Stomach (tissue), 9 donors: ENCODE data around the gene OBP2A. TPM values are rescaled to one million over a fixed set of nuclear protein-coding genes. Genes with fewer than 3 reads are reported as not detected.
A peak's percentile ranks its signal among the peaks of the same experiment; 100 is the strongest.
"Not testable (repeated sequence)": the region's sequence is repeated elsewhere in the genome, so short reads cannot be mapped to it uniquely, and the experiment has no call there.

ENCODE experiments used
- DNase-seq, 2 donors: peaks; one replicate each; pipeline versions ENCODE4 v3.0.0 to v3.0.0-alpha.2; 2013 to 2019
- H3K27ac ChIP-seq, 5 donors: fragments of 200-600 bp in 4 of 5; sonication (generic) in 4 of 5; one replicate each; pipeline ENCODE4 v1.5.1; 2013 to 2019; ENCODE audit warnings: mild to moderate bottlenecking in 1 of 5, moderate library complexity in 1 of 5
- H3K27me3 ChIP-seq, 3 donors: fragments of 200-600 bp; sonication (generic); one replicate each; pipeline ENCODE4 v1.5.1; 2017 to 2019; ENCODE audit warnings: mixed run types in 1 of 3
- H3K36me3 ChIP-seq, 4 donors: fragments of 200-600 bp; sonication (generic); 1 replicate in 3 of 4; 2 replicates in 1 of 4; pipeline ENCODE4 v1.5.1; 2016 to 2019
- H3K4me1 ChIP-seq, 4 donors: fragments of 200-600 bp; sonication (generic); one replicate each; pipeline ENCODE4 v1.5.1; 2016 to 2019
- H3K4me3 ChIP-seq, 4 donors: fragments of 200-600 bp; sonication (generic) in 3 of 4; one replicate each; pipeline ENCODE4 v1.5.1; 2016 to 2019; ENCODE audit warnings: mild to moderate bottlenecking in 1 of 4
- H3K9me3 ChIP-seq, 4 donors: fragments of 200-600 bp; sonication (generic); one replicate each; pipeline ENCODE4 v1.5.1; 2016 to 2019
- CTCF ChIP-seq, 7 experiments: fragments of 450-650 bp in 4 of 7; fragments of 200-600 bp in 3 of 7; sonication (generic) in 3 of 7; IDR thresholded peaks; one replicate each; pipeline ENCODE4 v1.5.1; 2016 to 2019; ENCODE audit warnings: antibody characterized with exemption in 7 of 7, control low read depth in 2 of 7, mild to moderate bottlenecking in 1 of 7
- EP300 ChIP-seq: sonication (generic); formaldehyde crosslinking; IDR thresholded peaks from one replicate; pipeline ENCODE4 v1.6.1; 2017; ENCODE audit warnings: antibody characterized with exemption
- POLR2A ChIP-seq, 4 donors: fragments of 450-650 bp; IDR thresholded peaks; one replicate each; pipeline ENCODE4 v1.6.1; 2016; ENCODE audit warnings: antibody characterized with exemption in 4 of 4, control low read depth in 2 of 4, mild to moderate bottlenecking in 1 of 4, moderate library complexity in 1 of 4
- POLR2AphosphoS5 ChIP-seq, 3 donors: sonication (generic); formaldehyde crosslinking; IDR thresholded peaks; one replicate each; pipeline ENCODE4 v1.6.1; 2016; ENCODE audit warnings: antibody characterized with exemption in 3 of 3
- WGBS, 5 donors: extraction: QIAGEN DNeasy Blood & Tissue Kit in 3 of 5; methylation state at CpG; one replicate each; pipeline versions ENCODE4 v1.1.5 to v1.1.7; 2013 to 2018; 5-methylcytosine and 5-hydroxymethylcytosine counted together
- intact Hi-C: fragments of 100-400 bp; cut with DNase I; formaldehyde crosslinking; loops from one replicate; pipeline ENCODE4 v1.15.1; 2023; ENCODE audit warnings: low total_unique reads
- polyA plus RNA-seq, 3 donors: library from polyadenylated mRNA; stranded (reverse); fragments of 200-250 nt; gene quantifications; one replicate each; pipeline ENCODE4 v1.2.3, GENCODE V29; 2013
- total RNA-seq, 5 donors: library from RNA; depleted of rRNA; stranded (reverse); fragments of >200 nt; gene quantifications; one replicate each; pipeline versions ENCODE4 v1.1.0 to v1.2.3, GENCODE V29; 2014 to 2016
- donor health status: healthy with polysubstance abuse.
- donor health status: Bipolar disorder and iron deficiency.
- donor health status: healthy.

Gene OBP2A
- total and polyA plus RNA-seq, 8 donors: not detected

GRCh38 chr9:135531096-135531495, 14.8 kb upstream of the OBP2A start:
- 89 to 93% (median 91%) methylated on average over 9 to 10 of the region's 10 CpGs for WGBS, 5 donors
- TF ChIP-seq CTCF (IDR thresholded peaks at IDR 0.05) (no peak), EP300 (no peak), POLR2A (IDR thresholded peaks at IDR 0.05) (no peak), POLR2AphosphoS5 (IDR thresholded peaks at IDR 0.05) (no peak)
- no peaks in the 10 kb centered on the region for H3K4me1 ChIP-seq
- H3K27me3 ChIP-seq: peaks cover 0 to 53% (median 0%) of the 10 kb centered on the region in 3 donors
- H3K9me3 ChIP-seq: peaks cover 0 to 7% (median 0%) of the 10 kb centered on the region in 4 donors
- no peaks in the 10 kb centered on the region for H3K36me3 ChIP-seq
- peak in 1 of 2 donors; percentile 15 for DNase-seq
- H3K27ac ChIP-seq: no peak overlapping the region
- H3K4me3 ChIP-seq: no peak overlapping the region
- intact Hi-C loops: no loop called here

GRCh38 chr9:135533113-135533512, 12.8 kb upstream of the OBP2A start:
- peak in 1 of 2 donors; percentile 15 for DNase-seq
- 86 to 99% (median 89%) methylated on average over 3 of the region's 3 CpGs for WGBS, 5 donors
- Histone ChIP-seq H3K4me1 (no peaks in the 10 kb centered on the region), H3K9me3 (peaks cover 0 to 7% (median 0%) of the 10 kb centered on the region in 4 donors), H3K36me3 (no peaks in the 10 kb centered on the region), H3K4me3 (no peak overlapping the region), H3K27me3 (peaks cover 0 to 42% (median 0%) of the 10 kb centered on the region in 3 donors), H3K27ac (no peak overlapping the region)
- intact Hi-C loops: no loop called here
- no peak for TF ChIP-seq POLR2AphosphoS5 (IDR thresholded peaks at IDR 0.05)
- no peak for TF ChIP-seq POLR2A (IDR thresholded peaks at IDR 0.05)
- TF ChIP-seq CTCF (IDR thresholded peaks at IDR 0.05): no peak
- no peak for TF ChIP-seq EP300

GRCh38 chr9:135533674-135534073, 12.3 kb upstream of the OBP2A start:
- peak in 1 of 2 donors; percentile 18 for DNase-seq
- H3K9me3 ChIP-seq: peaks cover 0 to 7% (median 0%) of the 10 kb centered on the region in 4 donors
- H3K27ac ChIP-seq: no peak overlapping the region
- peaks cover 0 to 45% (median 0%) of the 10 kb centered on the region in 3 donors for H3K27me3 ChIP-seq
- intact Hi-C loops: no loop called here
- H3K4me1 ChIP-seq: no peaks in the 10 kb centered on the region
- H3K4me3 ChIP-seq: no peak overlapping the region
- TF ChIP-seq EP300: no peak
- no peak for TF ChIP-seq POLR2AphosphoS5 (IDR thresholded peaks at IDR 0.05)
- TF ChIP-seq CTCF (IDR thresholded peaks at IDR 0.05): no peak
- no peak for TF ChIP-seq POLR2A (IDR thresholded peaks at IDR 0.05)
- 89 to 92% (median 90%) methylated on average over 12 of the region's 12 CpGs for WGBS, 5 donors
- no peaks in the 10 kb centered on the region for H3K36me3 ChIP-seq

- peaks cover 0 to 51% (median 0%) of the 10 kb centered on the region in 3 donors for H3K27me3 ChIP-seq
- H3K4me3 ChIP-seq, DNase-seq, H3K4me1 ChIP-seq, H3K9me3 ChIP-seq, H3K36me3 ChIP-seq, intact Hi-C loops, H3K27ac ChIP-seq: not testable (repeated sequence)
- WGBS, 5 donors: 14 to 27% (median 22%) methylated on average over 9 to 10 of the region's 10 CpGs
These were observed 11.7 kb upstream of the OBP2A start for GRCh38 chr9:135534192-135534711.

GRCh38 chr9:135534826-135535225, 11.1 kb upstream of the OBP2A start:
- WGBS, 5 donors: 67 to 81% (median 75%) methylated on average over 4 of the region's 4 CpGs
- H3K36me3 ChIP-seq, intact Hi-C loops, H3K9me3 ChIP-seq, H3K4me3 ChIP-seq, H3K27ac ChIP-seq, H3K4me1 ChIP-seq: not testable (repeated sequence)
- H3K27me3 ChIP-seq: peaks cover 0 to 56% (median 0%) of the 10 kb centered on the region in 3 donors
- peak in 1 of 2 donors; percentile 10 for DNase-seq

GRCh38 chr9:135535631-135536030, 10.3 kb upstream of the OBP2A start:
- peak in 1 of 2 donors; percentile 11 for DNase-seq
- H3K36me3 ChIP-seq, intact Hi-C loops, H3K9me3 ChIP-seq, H3K27ac ChIP-seq, H3K4me3 ChIP-seq, H3K4me1 ChIP-seq: not testable (repeated sequence)
- WGBS, 5 donors: 68 to 88% (median 76%) methylated on average over 4 to 13 of the region's 13 CpGs
- H3K27me3 ChIP-seq: peaks cover 0 to 64% (median 0%) of the 10 kb centered on the region in 3 donors
